Suppressor macrophage (primary cell): ENCODE results near the gene CLTA.

Experiments
- DNase-seq, 4 experiments: peaks; one replicate each; pipeline ENCODE4 v3.0.0-alpha.2; 2020 to 2022
- total RNA-seq, 17 experiments: gene quantifications; one replicate each; lab custom pipeline; 2026; ENCODE audit warnings: mixed read lengths in 6 of 17, inconsistent platforms in 3 of 17; lab: John Stamatoyannopoulos, UW

The CLTA gene, protein sequence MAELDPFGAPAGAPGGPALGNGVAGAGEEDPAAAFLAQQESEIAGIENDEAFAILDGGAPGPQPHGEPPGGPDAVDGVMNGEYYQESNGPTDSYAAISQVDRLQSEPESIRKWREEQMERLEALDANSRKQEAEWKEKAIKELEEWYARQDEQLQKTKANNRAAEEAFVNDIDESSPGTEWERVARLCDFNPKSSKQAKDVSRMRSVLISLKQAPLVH
- total RNA-seq: 118 to 298 (median 204) reads per million in 17 experiments

DNA sequence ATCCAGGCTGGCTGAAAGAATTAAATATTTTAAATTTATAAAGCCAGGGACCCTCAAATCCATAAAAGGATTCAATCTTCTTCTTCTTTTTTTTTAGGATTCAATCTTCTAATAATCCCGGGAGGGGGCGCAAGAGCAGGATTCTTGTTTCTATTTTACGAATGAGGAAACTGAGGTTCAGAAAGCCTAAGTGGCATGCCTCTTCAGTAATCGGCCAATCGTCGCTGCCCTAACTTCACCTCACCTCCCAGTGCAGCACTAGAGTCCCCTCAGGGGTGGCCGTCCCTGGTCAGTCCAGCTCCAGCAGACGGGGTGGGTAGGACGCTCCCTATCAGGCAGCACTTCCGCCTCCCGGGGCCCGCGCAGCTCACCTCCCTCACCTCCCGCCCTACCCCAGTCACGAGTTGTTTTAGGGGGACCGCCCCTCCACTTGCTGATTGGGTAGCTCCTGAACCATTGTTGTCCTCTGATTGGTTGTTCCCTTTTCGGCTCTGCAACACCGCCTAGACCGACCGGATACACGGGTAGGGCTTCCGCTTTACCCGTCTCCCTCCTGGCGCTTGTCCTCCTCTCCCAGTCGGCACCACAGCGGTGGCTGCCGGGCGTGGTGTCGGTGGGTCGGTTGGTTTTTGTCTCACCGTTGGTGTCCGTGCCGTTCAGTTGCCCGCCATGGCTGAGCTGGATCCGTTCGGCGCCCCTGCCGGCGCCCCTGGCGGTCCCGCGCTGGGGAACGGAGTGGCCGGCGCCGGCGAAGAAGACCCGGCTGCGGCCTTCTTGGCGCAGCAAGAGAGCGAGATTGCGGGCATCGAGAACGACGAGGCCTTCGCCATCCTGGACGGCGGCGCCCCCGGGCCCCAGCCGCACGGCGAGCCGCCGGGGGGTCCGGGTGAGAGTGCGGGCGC lies at the start of gene CLTA:
CLTA (plus strand) TSS at position 534 of the 902 bp plus-strand sequence; CDS start at position 670, 136 bp downstream.
- peak; percentile 97 to 99 (median 98) for DNase-seq

DNA sequence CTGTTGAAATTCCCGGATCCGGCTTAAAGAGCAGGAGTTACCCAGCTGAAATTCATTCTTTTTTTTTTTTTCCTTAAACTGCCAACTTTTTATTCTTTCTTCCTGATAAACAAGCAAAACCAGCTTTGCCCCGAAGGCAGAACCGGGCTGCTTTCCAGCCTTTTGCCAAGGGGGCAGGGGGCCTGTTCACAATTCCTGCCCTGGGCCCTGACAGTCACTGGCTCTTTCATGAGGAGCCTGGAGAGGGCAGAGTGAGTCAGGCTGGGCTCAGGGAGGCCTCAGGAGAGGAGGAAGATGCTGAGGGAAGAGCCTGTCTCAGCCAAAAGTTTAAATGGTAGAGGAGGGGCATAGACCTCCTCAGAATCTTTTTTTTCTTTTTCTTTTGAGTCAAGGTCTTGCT lies 49.4 kb upstream of the CLTA start:
- peak in 3 of 4 experiments; percentile 55 to 73 (median 58) for DNase-seq

GRCh38 chr9:36141761-36142160 lies 49.0 kb upstream of the CLTA start:
- no peak for DNase-seq

GRCh38 chr9:36142510-36143244 lies 48.0 kb upstream of the CLTA start:
- peak; percentile 69 to 86 (median 80) for DNase-seq

GRCh38 chr9:36143245-36143641 lies 47.5 kb upstream of the CLTA start:
- peak in 3 of 4 experiments; percentile 55 to 76 (median 70) for DNase-seq

- DNase-seq: no peak
Observed at GRCh38 chr9:36144309-36145232, 46.1 kb upstream of the CLTA start.

DNA sequence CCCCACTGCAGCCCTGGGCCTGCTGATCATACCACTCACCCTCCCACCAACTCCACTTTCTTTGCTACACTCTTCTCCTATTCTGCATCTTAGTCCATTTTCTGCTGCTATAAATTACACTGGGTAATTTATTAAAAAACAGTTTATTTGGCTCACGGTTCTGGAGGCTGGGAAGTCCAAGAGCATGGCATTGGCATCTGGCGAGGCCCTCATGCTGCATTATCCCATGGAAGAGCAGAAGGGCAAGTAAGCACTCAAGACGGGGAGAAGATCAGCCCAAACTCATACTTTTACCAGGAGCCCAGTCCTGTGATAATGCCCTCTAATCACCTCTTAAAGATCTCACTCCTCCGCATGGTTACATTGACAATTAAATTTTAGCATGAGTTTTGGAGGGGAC lies 44.8 kb upstream of the CLTA start:
- no peak for DNase-seq

- no peak for DNase-seq
Observed at GRCh38 chr9:36146651-36147050, 44.1 kb upstream of the CLTA start.

DNA sequence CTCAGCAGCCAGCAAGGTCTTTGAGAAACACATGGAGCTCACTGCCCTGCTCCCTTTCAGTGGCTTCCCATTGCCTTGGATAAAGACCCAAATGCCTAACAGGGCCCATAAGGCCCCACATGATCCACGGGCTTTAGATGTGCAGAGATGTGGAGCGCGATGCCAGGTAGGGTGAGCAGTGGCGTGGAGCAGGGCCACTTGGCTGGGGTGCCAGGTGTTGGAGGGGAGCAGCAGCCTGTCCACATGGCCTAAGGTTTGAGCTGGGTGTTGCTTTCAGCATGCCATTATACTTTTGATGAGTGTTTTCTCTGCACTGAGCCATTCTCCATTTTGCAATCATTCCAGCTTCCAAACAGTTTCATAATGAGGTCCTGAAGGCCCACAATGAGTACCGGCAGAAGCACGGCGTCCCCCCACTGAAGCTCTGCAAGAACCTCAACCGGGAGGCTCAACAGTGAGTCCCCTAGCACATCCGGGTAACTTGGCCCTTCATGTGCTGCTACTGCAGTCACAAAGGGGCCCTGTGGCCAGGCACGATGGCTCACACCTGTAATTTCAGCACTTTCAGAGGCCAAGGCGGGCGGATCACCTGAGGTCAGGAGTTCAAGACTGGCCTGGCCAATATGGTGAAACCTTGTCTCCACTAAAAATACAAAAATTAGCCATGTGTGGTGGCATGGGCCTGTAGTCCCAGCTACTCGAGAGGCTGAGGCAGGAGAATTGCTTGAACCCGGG lies 43.1 kb upstream of the CLTA start:
- DNase-seq: no peak

DNA sequence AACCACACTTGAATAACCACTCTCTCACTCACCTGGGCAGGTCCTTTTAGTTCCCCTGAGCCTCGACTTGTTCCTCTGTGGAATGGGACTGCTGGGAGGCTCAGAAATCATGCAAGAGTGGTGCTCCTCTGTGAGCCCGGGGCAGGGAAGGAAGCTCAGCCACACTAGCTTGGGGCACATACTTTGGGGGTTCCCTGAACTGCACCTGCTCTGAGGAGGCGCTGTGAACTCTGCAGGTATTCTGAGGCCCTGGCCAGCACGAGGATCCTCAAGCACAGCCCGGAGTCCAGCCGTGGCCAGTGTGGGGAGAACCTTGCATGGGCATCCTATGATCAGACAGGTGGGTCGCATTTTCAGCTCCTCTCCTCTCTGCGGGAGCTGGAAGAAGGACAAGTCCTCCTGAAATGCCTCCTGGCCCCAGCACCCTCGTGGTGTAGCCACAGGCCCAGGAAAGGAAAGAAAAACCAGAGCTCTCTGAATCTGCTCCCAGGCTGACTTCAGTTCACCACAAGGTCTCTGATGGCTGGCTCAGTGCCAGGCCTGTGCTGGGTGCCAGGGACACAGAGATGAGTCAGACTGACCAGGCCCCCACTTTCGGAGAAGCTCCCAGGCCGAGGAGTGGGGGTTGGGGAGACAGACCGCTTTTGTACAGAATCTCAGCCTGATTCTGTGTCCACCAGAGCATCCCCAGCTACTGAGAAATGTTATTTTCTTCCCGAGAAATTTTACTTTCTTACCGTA lies 42.2 kb upstream of the CLTA start:
- DNase-seq: peak; percentile 96 to 99 (median 96)

DNA sequence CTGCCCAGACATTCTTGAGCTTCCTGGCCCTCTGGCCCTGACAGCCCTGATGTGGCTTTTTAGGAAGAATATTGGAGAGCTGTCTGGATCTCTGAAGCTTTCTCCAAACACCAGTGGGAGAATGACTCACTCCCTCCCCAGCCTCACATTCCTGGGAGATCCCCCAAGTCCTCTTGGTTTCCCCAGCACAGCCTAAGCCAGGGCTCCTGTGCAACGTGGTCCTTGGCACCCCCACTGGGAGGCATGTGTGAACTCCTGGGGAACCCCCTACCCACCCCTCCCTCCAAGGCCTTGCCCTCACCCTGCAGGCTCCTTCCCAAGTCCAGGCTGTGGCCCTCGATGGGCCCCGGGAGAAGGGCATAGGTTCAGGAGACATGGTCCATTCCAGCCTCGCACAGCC lies 41.5 kb upstream of the CLTA start:
- DNase-seq: peak in 1 of 4 experiments; percentile 50

DNA sequence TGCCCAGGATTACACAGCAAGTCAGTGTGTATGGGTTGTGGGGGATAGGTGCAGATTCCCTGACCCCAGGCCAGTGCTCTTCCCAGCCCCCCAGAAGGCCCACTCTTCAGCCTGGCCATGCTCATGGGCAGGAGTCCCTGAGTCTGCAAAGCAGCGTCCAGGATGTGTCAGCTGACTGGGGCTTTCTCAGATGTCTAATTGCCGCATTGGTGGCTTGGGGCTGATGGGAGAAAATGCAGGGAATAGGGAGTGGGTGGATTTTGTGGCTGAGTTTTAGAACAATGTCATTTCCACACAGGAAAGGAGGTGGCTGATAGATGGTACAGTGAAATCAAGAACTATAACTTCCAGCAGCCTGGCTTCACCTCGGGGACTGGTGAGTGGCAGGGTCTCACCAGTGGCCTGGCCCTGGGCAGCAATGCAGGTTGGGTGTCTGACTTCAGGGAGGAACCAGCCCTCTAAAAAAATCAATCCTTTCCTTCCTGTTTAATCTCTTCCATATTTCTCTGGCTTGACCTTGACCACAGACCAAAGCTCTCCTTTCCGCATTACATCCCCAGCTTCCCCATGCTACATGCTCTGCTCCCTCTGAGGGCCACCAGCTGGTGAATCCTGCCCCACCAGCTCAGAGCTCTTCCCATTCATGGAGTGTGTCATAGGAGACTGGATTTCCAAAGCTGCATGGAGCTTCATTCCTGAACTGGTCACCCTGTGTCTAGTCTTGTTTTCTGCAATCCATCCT lies 40.0 kb upstream of the CLTA start:
- peak; percentile 68 to 84 (median 78) for DNase-seq

DNA sequence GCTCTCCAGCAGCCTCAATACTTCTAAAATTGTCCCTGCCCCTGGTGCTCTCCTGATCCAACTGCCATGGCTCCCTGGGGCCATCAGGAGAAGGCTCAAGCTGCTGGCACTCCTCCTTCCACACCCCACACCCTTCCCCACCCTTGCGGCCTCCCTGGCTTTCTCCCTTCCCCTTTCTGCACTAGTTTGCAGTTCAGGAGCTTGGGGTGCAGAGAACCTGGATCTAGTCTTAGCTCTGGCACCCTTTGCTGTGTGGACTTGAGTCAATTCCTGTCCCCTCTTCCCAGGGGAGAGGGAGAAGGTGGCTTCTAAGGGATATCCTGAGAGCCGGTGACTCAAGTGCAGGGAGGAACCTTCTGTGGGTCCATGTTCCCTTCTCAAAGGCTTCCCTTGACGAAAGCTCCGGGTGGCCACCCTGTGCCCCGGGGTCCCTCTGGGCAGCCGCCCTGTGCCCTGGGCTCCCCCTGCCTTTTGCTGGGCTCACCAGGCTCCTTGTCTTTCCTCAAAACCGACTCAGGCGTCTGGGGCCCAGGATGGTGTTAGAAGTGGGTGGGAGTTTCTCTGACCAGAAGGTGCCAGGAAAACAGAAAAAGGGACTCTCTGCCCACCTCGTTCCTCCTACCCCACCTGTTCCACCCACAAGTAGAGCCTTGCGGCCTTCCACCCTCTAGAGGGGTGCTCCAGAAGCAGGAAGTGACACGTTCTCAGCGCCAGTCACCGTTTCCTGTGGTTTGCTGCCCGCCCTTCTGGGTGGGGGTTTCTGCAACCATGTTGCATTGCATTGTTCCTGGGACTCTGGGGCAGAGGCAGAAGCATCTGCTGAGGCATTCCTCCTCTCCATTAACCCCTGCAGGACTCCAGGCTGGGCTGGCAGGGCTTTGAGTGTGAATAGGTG lies 39.2 kb upstream of the CLTA start:
- peak; percentile 90 to 95 (median 93) for DNase-seq

DNA sequence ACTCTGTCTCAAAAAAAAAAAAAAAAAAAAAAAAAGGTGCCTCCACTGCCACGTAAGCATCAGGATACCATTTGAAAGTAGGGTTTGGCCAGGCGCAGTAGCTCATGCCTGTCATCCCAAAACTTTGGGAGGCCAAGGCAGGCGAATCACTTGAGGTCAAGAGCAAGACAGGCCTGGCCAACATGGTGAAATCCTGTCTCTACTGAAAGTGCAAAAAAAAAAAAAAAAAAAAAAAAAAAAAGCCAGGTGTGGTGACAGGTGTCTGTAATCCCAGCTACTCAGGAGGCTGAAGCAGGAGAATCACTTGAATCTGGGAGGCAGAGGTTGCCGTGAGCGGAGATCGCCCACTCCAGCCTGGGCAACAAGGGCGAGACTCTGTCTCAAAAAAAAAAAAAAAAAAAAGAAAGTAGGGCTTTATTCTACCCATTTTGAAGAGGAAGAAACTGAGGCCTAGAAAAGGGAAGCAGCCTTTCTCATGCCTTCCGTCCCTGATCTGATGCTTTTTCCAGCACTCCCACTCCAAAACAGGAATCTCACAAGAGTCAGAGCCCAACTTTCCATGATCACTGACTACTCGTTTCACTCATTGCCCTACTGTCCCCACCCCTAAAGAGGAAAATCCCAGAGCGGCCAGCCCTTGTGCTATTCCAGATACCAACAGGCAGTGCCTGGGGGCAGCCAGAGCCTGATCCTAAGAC lies 37.8 kb upstream of the CLTA start:
- peak in 3 of 4 experiments; percentile 50 to 58 (median 53) for DNase-seq

GRCh38 chr9:36153746-36154145 lies 37.0 kb upstream of the CLTA start:
- DNase-seq: peak; percentile 46 to 57 (median 56)

- DNase-seq: peak; percentile 94 to 99 (median 94)
Observed at GRCh38 chr9:36154331-36154952, 36.3 kb upstream of the CLTA start.

DNA sequence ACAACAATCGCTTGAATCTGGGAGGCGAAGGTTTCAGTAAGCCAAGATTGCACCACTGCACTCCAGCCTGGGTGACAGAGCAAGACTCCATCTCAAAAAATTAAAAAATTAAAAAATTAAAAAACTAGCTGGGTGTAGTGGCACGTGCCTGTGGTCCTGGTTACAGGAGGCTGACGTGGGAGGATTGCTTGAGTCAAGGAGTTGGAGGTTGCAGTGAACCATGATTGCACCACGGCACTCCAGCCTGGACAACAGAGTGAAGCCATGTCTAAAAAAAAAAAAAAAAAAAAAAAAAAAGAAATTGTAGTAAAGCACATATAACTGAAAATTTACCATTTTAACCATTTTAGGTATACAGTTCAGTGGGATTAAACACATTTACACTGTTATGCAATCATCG lies 34.6 kb upstream of the CLTA start:
- peak in 1 of 4 experiments; percentile 49 for DNase-seq
